Measurements from ENCODE around the gene NLRP12.

DNA sequence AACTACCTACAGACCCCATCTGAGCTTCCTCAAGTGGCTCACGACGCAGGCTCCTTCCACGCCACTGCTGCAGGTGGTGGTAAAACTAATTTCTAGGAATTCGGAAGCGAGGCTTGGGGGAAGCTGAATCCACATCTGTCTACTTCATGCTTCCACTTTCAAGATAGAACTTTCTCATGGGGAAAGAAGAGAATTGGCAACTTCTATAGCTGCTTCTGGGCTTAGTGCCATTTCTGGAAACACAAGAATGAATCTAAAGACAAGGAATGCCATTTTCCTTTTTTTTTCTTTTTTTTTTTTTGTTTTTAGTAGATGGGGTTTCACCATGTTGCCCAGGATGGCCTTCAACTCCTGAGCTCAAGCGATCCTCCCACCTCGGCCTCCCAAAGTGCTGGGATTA is 2.8 kb upstream of the NLRP12 start:
- no peak for TF ChIP-seq TAF1 (IDR thresholded peaks at IDR 0.05; ENCODE audit: borderline replicate concordance, low read depth, low read length)
- no peak for TF ChIP-seq BMI1 (IDR thresholded peaks at IDR 0.05; ENCODE audit: borderline replicate concordance)
- no peak for TF ChIP-seq CTCF (IDR thresholded peaks at IDR 0.05 in 2 of 3, conservative IDR thresholded peaks at IDR 0.05 in 1 of 3; ENCODE audit: control insufficient read depth in 2 of 3, extremely low read depth in 1 of 3, insufficient read depth in 1 of 3, low read depth in 3 of 3, low read length in 3 of 3)
- no peak for TF ChIP-seq GABPA (IDR thresholded peaks at IDR 0.05; ENCODE audit: low read depth)
- TF ChIP-seq CEBPB (IDR thresholded peaks at IDR 0.05; ENCODE audit: borderline replicate concordance in 1 of 2, low read depth in 2 of 2, low read length in 2 of 2), result no peak
- TF ChIP-seq MTA3 (IDR thresholded peaks at IDR 0.05; ENCODE audit: borderline replicate concordance, low read length), result no peak
- TF ChIP-seq PBX3 (IDR thresholded peaks at IDR 0.05; ENCODE audit: insufficient replicate concordance, low read depth, low read length), result no peak
- no peak for TF ChIP-seq EP300 (IDR thresholded peaks at IDR 0.05; ENCODE audit: borderline replicate concordance in 1 of 2, control insufficient read depth in 1 of 2, low read depth in 2 of 2, low read length in 2 of 2)
- no peak for TF ChIP-seq ATF2 (IDR thresholded peaks at IDR 0.05; ENCODE audit: low read length)
- TF ChIP-seq JUND (IDR thresholded peaks at IDR 0.05; ENCODE audit: low read depth, low read length), result no peak
- TF ChIP-seq, protein P1, sequence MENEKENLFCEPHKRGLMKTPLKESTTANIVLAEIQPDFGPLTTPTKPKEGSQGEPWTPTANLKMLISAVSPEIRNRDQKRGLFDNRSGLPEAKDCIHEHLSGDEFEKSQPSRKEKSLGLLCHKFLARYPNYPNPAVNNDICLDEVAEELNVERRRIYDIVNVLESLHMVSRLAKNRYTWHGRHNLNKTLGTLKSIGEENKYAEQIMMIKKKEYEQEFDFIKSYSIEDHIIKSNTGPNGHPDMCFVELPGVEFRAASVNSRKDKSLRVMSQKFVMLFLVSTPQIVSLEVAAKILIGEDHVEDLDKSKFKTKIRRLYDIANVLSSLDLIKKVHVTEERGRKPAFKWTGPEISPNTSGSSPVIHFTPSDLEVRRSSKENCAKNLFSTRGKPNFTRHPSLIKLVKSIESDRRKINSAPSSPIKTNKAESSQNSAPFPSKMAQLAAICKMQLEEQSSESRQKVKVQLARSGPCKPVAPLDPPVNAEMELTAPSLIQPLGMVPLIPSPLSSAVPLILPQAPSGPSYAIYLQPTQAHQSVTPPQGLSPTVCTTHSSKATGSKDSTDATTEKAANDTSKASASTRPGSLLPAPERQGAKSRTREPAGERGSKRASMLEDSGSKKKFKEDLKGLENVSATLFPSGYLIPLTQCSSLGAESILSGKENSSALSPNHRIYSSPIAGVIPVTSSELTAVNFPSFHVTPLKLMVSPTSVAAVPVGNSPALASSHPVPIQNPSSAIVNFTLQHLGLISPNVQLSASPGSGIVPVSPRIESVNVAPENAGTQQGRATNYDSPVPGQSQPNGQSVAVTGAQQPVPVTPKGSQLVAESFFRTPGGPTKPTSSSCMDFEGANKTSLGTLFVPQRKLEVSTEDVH (IDR thresholded peaks at IDR 0.05; ENCODE audit: low read depth, partially characterized antibody), result no peak
- no peak for TF ChIP-seq NR2F1 (conservative IDR thresholded peaks at IDR 0.05)
- no peak for TF ChIP-seq POLR2A (IDR thresholded peaks at IDR 0.05; ENCODE audit: low read depth, low read length)

Measured in GM12878 (cell line).